Common myeloid progenitor, CD34-positive (primary cell): ENCODE measurements around the gene TXNDC12.
A peak's percentile ranks its signal among the peaks of the same experiment; 100 is the strongest.

Experiments
- CTCF ChIA-PET: fragments of 350-600 bp; sonication (Branson Sonifier 250); formaldehyde crosslinking; loops from one replicate; lab custom pipeline; 2021; ENCODE audit warnings: antibody characterized with exemption; lab: Charles Lee
- POLR2A ChIA-PET: fragments of 350-600 bp; sonication (Branson Sonifier 250); formaldehyde crosslinking; loops from one replicate; lab custom pipeline; 2021; ENCODE audit warnings: antibody characterized with exemption; lab: Charles Lee
- DNase-seq, 3 donors: peaks; one replicate each; pipeline versions ENCODE4 v3.0.0 to v3.0.0-alpha.2; 2013
- H3K27ac ChIP-seq, 2 experiments: 1 replicate in 1 of 2; 2 replicates in 1 of 2; pipeline ENCODE4 v1.7.0; 2013; ENCODE audit warnings: inconsistent platforms in 2 of 2, low read length in 2 of 2, mild to moderate bottlenecking in 2 of 2, low read depth in 1 of 2, moderate library complexity in 1 of 2; ENCODE audit not compliant: severe bottlenecking in 2 of 2, insufficient read depth in 1 of 2, poor library complexity in 1 of 2
- H3K27me3 ChIP-seq, 5 experiments: replicated peaks in 2 of 5; 1 replicate in 3 of 5; 2 replicates in 2 of 5; pipeline versions ENCODE4 v1.6.1 to v1.7.0; 2013; ENCODE audit warnings: low read length in 4 of 5, mild to moderate bottlenecking in 2 of 5, moderate library complexity in 2 of 5, inconsistent platforms in 1 of 5; ENCODE audit not compliant: insufficient read depth in 5 of 5, control insufficient read depth in 4 of 5
- H3K36me3 ChIP-seq, 4 experiments: 1 replicate in 2 of 4; 2 replicates in 2 of 4; pipeline versions ENCODE4 v1.6.1 to v1.7.0; 2013; ENCODE audit warnings: low read length in 3 of 4, control low read depth in 1 of 4, mild to moderate bottlenecking in 1 of 4; ENCODE audit not compliant: control insufficient read depth in 4 of 4, insufficient read depth in 4 of 4
- H3K4me1 ChIP-seq, 4 experiments: 1 replicate in 3 of 4; 2 replicates in 1 of 4; pipeline versions ENCODE4 v1.6.1 to v1.7.1; 2013; ENCODE audit warnings: low read length in 3 of 4, mild to moderate bottlenecking in 3 of 4, control low read depth in 1 of 4, inconsistent platforms in 1 of 4, moderate library complexity in 1 of 4; ENCODE audit not compliant: control insufficient read depth in 4 of 4, insufficient read depth in 4 of 4; ENCODE audit errors: control extremely low read depth in 1 of 4
- H3K4me3 ChIP-seq, 7 experiments: 1 replicate in 4 of 7; 2 replicates in 3 of 7; pipeline versions ENCODE4 v1.5.1 to v1.7.0; 2013; ENCODE audit warnings: mild to moderate bottlenecking in 7 of 7, low read length in 6 of 7, moderate library complexity in 6 of 7, inconsistent platforms in 2 of 7, low read depth in 2 of 7, control low read depth in 1 of 7; ENCODE audit not compliant: insufficient read depth in 4 of 7, control insufficient read depth in 1 of 7; ENCODE audit errors: extremely low read depth in 1 of 7
- H3K9me3 ChIP-seq, 5 experiments: 1 replicate in 4 of 5; 2 replicates in 1 of 5; pipeline versions ENCODE4 v1.6.1 to v1.7.1; 2013; ENCODE audit warnings: low read length in 4 of 5, mild to moderate bottlenecking in 2 of 5, inconsistent platforms in 1 of 5, low read depth in 1 of 5, moderate library complexity in 1 of 5; ENCODE audit not compliant: control insufficient read depth in 4 of 5, insufficient read depth in 2 of 5; ENCODE audit errors: control extremely low read depth in 1 of 5
- WGBS: methylation state at CpG from one replicate; pipeline ENCODE4 v1.1.5; 2013; ENCODE audit not compliant: insufficient coverage; 5-methylcytosine and 5-hydroxymethylcytosine counted together

TXNDC12 gene

GRCh38 chr1:52059321-52059720 is 4.3 kb upstream of the TXNDC12 start:
- Histone ChIP-seq H3K27ac (peak overlapping the region in 1 of 2 experiments; percentile 31), H3K9me3 (no peaks in the 10 kb centered on the region), H3K4me3 (no peak overlapping the region), H3K27me3 (no peaks in the 10 kb centered on the region), H3K36me3 (peaks cover 12 to 34% (median 22%) of the 10 kb centered on the region in 4 experiments), H3K4me1 (peaks cover 8 to 34% (median 17%) of the 10 kb centered on the region in 4 experiments)
- no peak for DNase-seq
- POLR2A ChIA-PET = interaction anchor here (0.6 kb wide), 1 partner anchor 26 kb away, joined by 4 read pairs; no protein-coding TSS in a partner anchor
- CTCF ChIA-PET = interaction anchor here (0.8 to 1.7 kb wide), 3 partner anchors 11 to 15 kb away, joined by 3 to 4 read pairs (median 3); no protein-coding TSS in a partner anchor

GRCh38 chr1:52057876-52058415 is 3.0 kb upstream of the TXNDC12 start:
- WGBS = no CpG with 5 or more reads among the region's 1 CpG
- peak overlapping the region in 3 of 7 experiments; percentile 93 to 100 (median 96) for H3K4me3 ChIP-seq
- DNase-seq = peak in 1 of 3 donors; percentile 18
- H3K36me3 ChIP-seq = peaks cover 9 to 23% (median 16%) of the 10 kb centered on the region in 4 experiments
- POLR2A ChIA-PET = interaction anchor here (0.6 kb wide), 2 partner anchors 26 to 50 kb away, joined by 4 read pairs; no protein-coding TSS in a partner anchor
- no peak overlapping the region for H3K27ac ChIP-seq
- H3K4me1 ChIP-seq = peaks cover 16 to 35% (median 22%) of the 10 kb centered on the region in 4 experiments
- H3K9me3 ChIP-seq = no peaks in the 10 kb centered on the region
- CTCF ChIA-PET = interaction anchor here (0.9 kb wide), 1 partner anchor 22 kb away, joined by 3 read pairs; no protein-coding TSS in a partner anchor
- H3K27me3 ChIP-seq = no peaks in the 10 kb centered on the region

GRCh38 chr1:52057255-52057654 is 2.3 kb upstream of the TXNDC12 start:
- Histone ChIP-seq H3K4me3 (peak overlapping the region in 6 of 7 experiments; percentile 86 to 100 (median 96)), H3K27ac (peak overlapping the region in 1 of 2 experiments; percentile 90), H3K36me3 (peaks cover 9 to 19% (median 15%) of the 10 kb centered on the region in 4 experiments), H3K9me3 (no peaks in the 10 kb centered on the region), H3K27me3 (no peaks in the 10 kb centered on the region), H3K4me1 (peaks cover 16 to 35% (median 22%) of the 10 kb centered on the region in 4 experiments)
- peak in 2 of 3 donors; percentile 7 to 28 for DNase-seq
- ChIA-PET CTCF (no interaction called here), POLR2A (interaction anchor here (1.4 kb wide), 1 partner anchor 8 kb away, joined by 3 read pairs; no protein-coding TSS in a partner anchor)
- WGBS = no CpG with 5 or more reads among the region's 1 CpG

GRCh38 chr1:52056937-52057231 is 1.9 kb upstream of the TXNDC12 start:
- ChIA-PET CTCF (no interaction called here), POLR2A (interaction anchor here (1.4 kb wide), 1 partner anchor 8 kb away, joined by 3 read pairs; no protein-coding TSS in a partner anchor)
- H3K4me1 ChIP-seq = peaks cover 16 to 35% (median 22%) of the 10 kb centered on the region in 4 experiments

GRCh38 chr1:52056163-52056936 is 1.4 kb upstream of the TXNDC12 start, which contains the start of gene BTF3L4:
Gene BTF3L4 (plus strand): TSS chr1:52056295. CDS start chr1:52059848, 3,553 bp downstream.
- DNase-seq = peak; percentile 92 to 98 (median 96)
- H3K4me1 ChIP-seq = peaks cover 16 to 35% (median 22%) of the 10 kb centered on the region in 4 experiments
- 0% methylated on average over 41 of the region's 54 CpGs for WGBS
- no peaks in the 10 kb centered on the region for H3K9me3 ChIP-seq
- peak within 1 kb of the TSS; percentile 90 to 100 (median 97) for H3K4me3 ChIP-seq
- H3K27ac ChIP-seq = peak within 1 kb of the TSS; percentile 80 to 90
- peaks cover 9 to 24% (median 19%) of the 10 kb centered on the region in 4 experiments for H3K36me3 ChIP-seq
- ChIA-PET POLR2A (interaction anchor here (0.7 to 1.4 kb wide), 2 partner anchors 9 to 38 kb away, joined by 3 to 4 read pairs; no protein-coding TSS in a partner anchor), CTCF (interaction anchor here (1.4 kb wide), 1 partner anchor 20 kb away, joined by 3 read pairs; no protein-coding TSS in a partner anchor)
- no peaks in the 10 kb centered on the region for H3K27me3 ChIP-seq

More at GRCh38 chr1:52056937-52057231, 1.9 kb upstream of the TXNDC12 start:
- Histone ChIP-seq H3K9me3 (no peaks in the 10 kb centered on the region), H3K4me3 (peak overlapping the region; percentile 86 to 100 (median 96)), H3K27me3 (no peaks in the 10 kb centered on the region), H3K36me3 (peaks cover 9 to 22% (median 18%) of the 10 kb centered on the region in 4 experiments), H3K27ac (peak overlapping the region; percentile 53 to 90)
- no peak for DNase-seq
- WGBS = 0% methylated on average over 1 of the region's 4 CpGs

- 0% methylated on average over 9 of the region's 12 CpGs for WGBS
- ChIA-PET POLR2A (interaction anchor here (0.6 to 1.4 kb wide), 4 partner anchors 10 to 39 kb away, joined by 3 to 4 read pairs (median 4); no protein-coding TSS in a partner anchor), CTCF (interaction anchor here (1.4 kb wide), 1 partner anchor 19 kb away, joined by 3 read pairs; no protein-coding TSS in a partner anchor)
Measured at GRCh38 chr1:52055866-52056162, 823 bp upstream of the TXNDC12 start.

More at GRCh38 chr1:52055866-52056162, 823 bp upstream of the TXNDC12 start:
- Histone ChIP-seq H3K36me3 (peaks cover 11 to 21% (median 18%) of the 10 kb centered on the region in 4 experiments), H3K27ac (peak overlapping the region; percentile 80 to 90), H3K4me1 (peaks cover 16 to 35% (median 22%) of the 10 kb centered on the region in 4 experiments), H3K9me3 (no peaks in the 10 kb centered on the region), H3K27me3 (no peaks in the 10 kb centered on the region), H3K4me3 (peak overlapping the region; percentile 90 to 100 (median 97))
- no peak for DNase-seq
